Fibroblast of pulmonary artery (primary cell): ENCODE results near the gene TARS1.
A peak's percentile ranks its signal among the peaks of the same experiment; 100 is the strongest.

ENCODE experiments used
- DNase-seq: peaks from one replicate; pipeline ENCODE4 v3.0.0-alpha.2; 2010; ENCODE audit warnings: low read depth
- H3K4me3 ChIP-seq: replicated peaks from 2 replicates; pipeline ENCODE4 v1.5.1; 2011; ENCODE audit warnings: low read depth, mild to moderate bottlenecking, control low read depth, low read length, moderate library complexity
- TF ChIP-seq, protein P1 (sequence below): IDR thresholded peaks from 2 replicates; pipeline ENCODE4 v1.5.1; 2011; ENCODE audit warnings: mild to moderate bottlenecking, control low read depth, low read length, inconsistent platforms; ENCODE audit errors: missing control alignments

TARS1 gene

DNA sequence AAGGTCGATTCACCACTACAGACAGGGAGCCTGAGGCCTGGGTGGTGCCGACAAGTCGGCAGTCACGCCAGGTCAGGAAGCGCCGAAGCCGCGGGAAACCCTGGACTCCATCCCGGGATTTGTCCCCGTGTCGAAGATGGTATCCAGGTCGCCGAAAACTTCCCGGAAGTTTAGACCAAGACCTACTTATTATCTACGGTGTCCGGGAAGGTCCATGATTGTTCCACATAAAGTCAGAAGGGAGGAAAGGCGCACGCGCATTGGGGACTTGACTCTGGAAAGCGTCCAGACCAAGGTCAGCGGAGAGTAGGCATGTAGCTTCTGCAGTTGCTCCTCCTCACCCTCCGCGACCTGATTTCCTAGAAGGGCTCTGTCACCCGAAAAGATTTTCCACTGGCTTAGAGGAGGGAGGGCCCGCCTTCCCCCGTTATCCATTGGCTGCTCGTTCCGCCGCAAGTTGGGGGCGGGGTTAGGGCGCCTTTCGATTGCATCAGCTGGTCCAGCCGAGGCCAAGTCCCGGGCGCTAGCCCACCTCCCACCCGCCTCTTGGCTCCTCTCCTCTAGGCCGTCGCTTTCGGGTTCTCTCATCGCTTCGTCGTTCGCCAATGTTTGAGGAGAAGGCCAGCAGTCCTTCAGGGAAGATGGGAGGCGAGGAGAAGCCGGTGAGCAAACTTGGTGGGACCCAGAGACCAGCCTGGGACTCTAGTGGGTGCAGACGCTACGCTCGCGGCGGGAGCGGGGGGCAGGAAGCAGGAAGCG, at the start of gene TARS1:
Gene TARS1 (plus strand): TSS at position 484 of the 759 bp plus-strand sequence. CDS start 122 bp downstream, at position 606.
- TF ChIP-seq, protein P1, sequence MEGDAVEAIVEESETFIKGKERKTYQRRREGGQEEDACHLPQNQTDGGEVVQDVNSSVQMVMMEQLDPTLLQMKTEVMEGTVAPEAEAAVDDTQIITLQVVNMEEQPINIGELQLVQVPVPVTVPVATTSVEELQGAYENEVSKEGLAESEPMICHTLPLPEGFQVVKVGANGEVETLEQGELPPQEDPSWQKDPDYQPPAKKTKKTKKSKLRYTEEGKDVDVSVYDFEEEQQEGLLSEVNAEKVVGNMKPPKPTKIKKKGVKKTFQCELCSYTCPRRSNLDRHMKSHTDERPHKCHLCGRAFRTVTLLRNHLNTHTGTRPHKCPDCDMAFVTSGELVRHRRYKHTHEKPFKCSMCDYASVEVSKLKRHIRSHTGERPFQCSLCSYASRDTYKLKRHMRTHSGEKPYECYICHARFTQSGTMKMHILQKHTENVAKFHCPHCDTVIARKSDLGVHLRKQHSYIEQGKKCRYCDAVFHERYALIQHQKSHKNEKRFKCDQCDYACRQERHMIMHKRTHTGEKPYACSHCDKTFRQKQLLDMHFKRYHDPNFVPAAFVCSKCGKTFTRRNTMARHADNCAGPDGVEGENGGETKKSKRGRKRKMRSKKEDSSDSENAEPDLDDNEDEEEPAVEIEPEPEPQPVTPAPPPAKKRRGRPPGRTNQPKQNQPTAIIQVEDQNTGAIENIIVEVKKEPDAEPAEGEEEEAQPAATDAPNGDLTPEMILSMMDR: no peak
- peak within 1 kb of the TSS; percentile 78 for H3K4me3 ChIP-seq
- peak; percentile 100 for DNase-seq

DNA sequence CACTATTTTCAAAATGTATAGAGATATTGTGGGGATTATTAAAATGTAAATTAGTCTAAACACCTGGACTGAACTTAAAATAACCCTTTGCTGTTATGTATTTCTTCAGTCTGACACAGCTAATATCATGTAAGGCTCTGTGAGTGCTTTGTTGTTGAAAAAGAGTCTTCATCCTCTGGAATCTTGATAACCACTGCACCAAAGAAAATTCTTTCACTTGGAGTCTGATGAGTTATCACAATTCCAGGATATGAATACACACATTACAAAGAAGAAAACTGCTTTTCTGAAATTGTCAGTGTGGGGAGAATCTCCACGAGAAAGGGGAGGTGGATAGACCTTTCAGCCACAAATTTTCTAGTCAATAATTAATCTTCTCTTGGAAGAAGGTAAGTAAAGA, 42.3 kb upstream of the TARS1 start:
- H3K4me3 ChIP-seq: no peak overlapping the region
- no peak for DNase-seq
- TF ChIP-seq, protein P1: no peak

GRCh38 chr5:33400675-33401074, 40.1 kb upstream of the TARS1 start:
- DNase-seq: no peak
- H3K4me3 ChIP-seq: no peak overlapping the region
- TF ChIP-seq, protein P1: no peak

GRCh38 chr5:33401482-33402390, 39.0 kb upstream of the TARS1 start:
- TF ChIP-seq, protein P1: no peak
- peak; percentile 65 for DNase-seq

GRCh38 chr5:33403187-33403586, 37.6 kb upstream of the TARS1 start:
- DNase-seq: no peak
- no peak overlapping the region for H3K4me3 ChIP-seq
- TF ChIP-seq, protein P1: no peak

More at GRCh38 chr5:33401482-33402390, 39.0 kb upstream of the TARS1 start:
- H3K4me3 ChIP-seq: no peak overlapping the region

DNA sequence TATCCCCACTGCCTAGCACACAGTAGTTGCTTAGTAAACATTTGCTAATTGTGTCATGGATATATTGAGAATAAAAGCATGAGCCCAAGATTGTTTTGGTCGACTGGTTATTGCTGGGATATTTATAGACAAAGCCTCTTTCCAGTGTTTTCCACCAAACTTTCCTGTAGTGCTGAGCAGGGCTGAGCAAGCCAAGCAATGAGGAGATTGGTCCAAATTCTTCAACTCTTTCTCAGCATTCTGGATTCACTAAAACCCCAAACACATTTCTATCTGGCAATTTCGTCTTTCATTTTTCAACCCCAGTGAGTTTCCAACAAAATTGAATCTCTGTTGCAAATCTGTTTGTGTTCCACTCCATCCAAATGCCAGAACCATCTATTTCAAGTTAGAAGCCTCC, 31.9 kb upstream of the TARS1 start:
- no peak overlapping the region for H3K4me3 ChIP-seq
- TF ChIP-seq, protein P1: no peak
- DNase-seq: no peak
